IMR-90 (cell line): Measurements from ENCODE around the gene OR6C3. TPM values are rescaled to one million over a fixed set of nuclear protein-coding genes. Genes with fewer than 3 reads are reported as not detected.

Experiments used
- ATAC-seq: fragments of 200-7000 bp; cut with Tn5 transposase; 2 replicates; pipeline ENCODE4 v1.9.1; 2020; ENCODE audit warnings: low read depth, mild to moderate bottlenecking, moderate library complexity
- BruUV-seq: library from RNA; stranded (reverse); fragments of 400-500 nt; replicated peaks from 2 replicates; lab custom pipeline; 2021; lab: Mats Ljungman, UMichigan
- CTCF ChIA-PET: fragments of 300-600 bp; formaldehyde crosslinking; extraction: SDS; loops from one replicate; lab custom pipeline; 2021; ENCODE audit warnings: antibody characterized with exemption; lab: Yijun Ruan, JAX
- POLR2A ChIA-PET: fragments of 300-600 bp; sonication (Branson Sonifier 250); formaldehyde crosslinking; loops from one replicate; lab custom pipeline; 2022; ENCODE audit warnings: antibody characterized with exemption; ENCODE audit not compliant: unreplicated experiment; lab: Charles Lee
- DNase-seq: peaks from one replicate; pipeline ENCODE4 v3.0.0; 2013
- H2AFZ ChIP-seq: replicated peaks from 2 replicates; pipeline ENCODE3; 2013; ENCODE audit warnings: low read length, mild to moderate bottlenecking; ENCODE audit not compliant: poor library complexity
- H2AK5ac ChIP-seq: 2 replicates; pipeline ENCODE4 v1.6.1; 2013; ENCODE audit warnings: low read depth, low read length, inconsistent platforms
- H2AK9ac ChIP-seq: replicated peaks from 2 replicates; pipeline ENCODE3; 2013; ENCODE audit warnings: mild to moderate bottlenecking, low read depth, low read length, moderate library complexity; ENCODE audit not compliant: poor library complexity
- H2BK120ac ChIP-seq: 2 replicates; pipeline ENCODE4 v1.6.1; 2013; ENCODE audit warnings: low read depth, low read length, inconsistent platforms
- H2BK15ac ChIP-seq: 3 replicates; pipeline ENCODE4 v1.6.1; 2013; ENCODE audit warnings: low read depth, low read length, inconsistent platforms
- H2BK20ac ChIP-seq: 2 replicates; pipeline ENCODE4 v1.6.1; 2013; ENCODE audit warnings: low read depth, mild to moderate bottlenecking, inconsistent platforms, low read length, moderate library complexity
- H2BK5ac ChIP-seq: 2 replicates; pipeline ENCODE4 v1.6.1; 2013; ENCODE audit warnings: mild to moderate bottlenecking, low read depth, low read length, inconsistent platforms; ENCODE audit not compliant: poor library complexity, severe bottlenecking
- H3K14ac ChIP-seq: replicated peaks from 2 replicates; pipeline ENCODE4 v1.6.1; 2013; ENCODE audit warnings: low read depth, low read length, inconsistent platforms
- H3K18ac ChIP-seq: 2 replicates; pipeline ENCODE4 v1.6.1; 2013; ENCODE audit warnings: low read depth, low read length, control low read depth
- H3K23ac ChIP-seq: 2 replicates; pipeline ENCODE4 v1.6.1; 2013; ENCODE audit warnings: low read depth, low read length, inconsistent platforms
- H3K27ac ChIP-seq: 2 replicates; pipeline ENCODE4 v1.5.1; 2013; ENCODE audit warnings: mild to moderate bottlenecking, control low read depth, low read length; ENCODE audit not compliant: insufficient read depth
- H3K27me3 ChIP-seq: 2 replicates; pipeline ENCODE4 v1.6.1; 2013; ENCODE audit warnings: low read length; ENCODE audit not compliant: control insufficient read depth, insufficient read depth
- H3K36me3 ChIP-seq: 2 replicates; pipeline ENCODE4 v1.6.1; 2013; ENCODE audit warnings: low read length, mixed read lengths; ENCODE audit not compliant: control insufficient read depth, insufficient read depth
- H3K4ac ChIP-seq: 2 replicates; pipeline ENCODE4 v1.6.1; 2013; ENCODE audit warnings: low read depth, low read length, inconsistent platforms
- H3K4me1 ChIP-seq: 2 replicates; pipeline ENCODE4 v1.6.1; 2013; ENCODE audit warnings: low read length, mixed read lengths; ENCODE audit not compliant: control insufficient read depth, insufficient read depth
- H3K4me2 ChIP-seq: 2 replicates; pipeline ENCODE4 v1.6.1; 2013; ENCODE audit warnings: low read depth, mild to moderate bottlenecking, control low read depth, low read length, moderate library complexity
- H3K4me3 ChIP-seq: 2 replicates; pipeline ENCODE4 v1.5.1; 2013; ENCODE audit warnings: low read depth, mild to moderate bottlenecking, control low read depth, low read length, moderate library complexity; ENCODE audit not compliant: insufficient read depth
- H3K56ac ChIP-seq: 2 replicates; pipeline ENCODE4 v1.6.1; 2013; ENCODE audit warnings: low read length, inconsistent platforms; ENCODE audit not compliant: insufficient read depth; ENCODE audit errors: extremely low read depth
- H3K79me1 ChIP-seq, 2 experiments: 2 replicates each; pipeline ENCODE4 v1.6.1; 2013; ENCODE audit warnings: low read length in 2 of 2, inconsistent platforms in 1 of 2, low read depth in 1 of 2
- H3K9ac ChIP-seq: 2 replicates; pipeline ENCODE4 v1.6.1; 2013; ENCODE audit warnings: low read depth, low read length, control low read depth
- H3K9me1 ChIP-seq: 2 replicates; pipeline ENCODE4 v1.6.1; 2013; ENCODE audit warnings: low read length, inconsistent platforms; ENCODE audit not compliant: insufficient read depth
- H3K9me3 ChIP-seq: 2 replicates; pipeline ENCODE4 v1.6.1; 2013; ENCODE audit warnings: low read length; ENCODE audit not compliant: control insufficient read depth, insufficient read depth
- H4K20me1 ChIP-seq: 2 replicates; pipeline ENCODE4 v1.6.1; 2013; ENCODE audit warnings: low read length, inconsistent platforms; ENCODE audit not compliant: insufficient read depth
- H4K5ac ChIP-seq: 2 replicates; pipeline ENCODE4 v1.6.1; 2013; ENCODE audit warnings: mild to moderate bottlenecking, low read depth, low read length, control low read depth
- H4K8ac ChIP-seq, 2 experiments: 2 replicates each; pipeline ENCODE4 v1.6.1; 2013; ENCODE audit warnings: low read depth in 2 of 2, low read length in 2 of 2, control low read depth in 1 of 2, inconsistent platforms in 1 of 2
- H4K91ac ChIP-seq: 2 replicates; pipeline ENCODE4 v1.6.1; 2013; ENCODE audit warnings: low read depth, low read length, inconsistent platforms; ENCODE audit not compliant: insufficient read depth
- BHLHE40 ChIP-seq: fragments of 150-350 bp; IDR thresholded peaks from 2 replicates; pipeline ENCODE4 v1.6.1; 2016; ENCODE audit warnings: mild to moderate bottlenecking, low read depth, low read length
- CEBPB ChIP-seq: IDR thresholded peaks from 2 replicates; pipeline ENCODE4 v1.6.1; 2012; ENCODE audit warnings: low read depth, low read length, improper control_type of control experiment
- CHD1 ChIP-seq: IDR thresholded peaks from 2 replicates; pipeline ENCODE4 v1.6.1; 2012; ENCODE audit warnings: low read depth, low read length, improper control_type of control experiment
- CTCF ChIP-seq: conservative IDR thresholded peaks from 2 replicates; pipeline ENCODE4 v1.5.1; 2012; ENCODE audit warnings: mild to moderate bottlenecking, low read depth, low read length, improper control_type of control experiment
- ELK1 ChIP-seq: fragments of 150-350 bp; IDR thresholded peaks from 2 replicates; pipeline ENCODE4 v1.6.1; 2016; ENCODE audit warnings: low read depth, mild to moderate bottlenecking, low read length, moderate library complexity, borderline replicate concordance
- FOS ChIP-seq: fragments of 150-350 bp; IDR thresholded peaks from 2 replicates; pipeline ENCODE4 v1.6.1; 2016; ENCODE audit warnings: low read depth, low read length
- MAFK ChIP-seq: IDR thresholded peaks from 2 replicates; pipeline ENCODE4 v1.6.1; 2012; ENCODE audit warnings: low read depth, low read length, improper control_type of control experiment
- MAZ ChIP-seq: IDR thresholded peaks from 2 replicates; pipeline ENCODE4 v1.6.1; 2012; ENCODE audit warnings: low read depth, mild to moderate bottlenecking, low read length, improper control_type of control experiment, moderate library complexity, borderline replicate concordance
- MXI1 ChIP-seq: IDR thresholded peaks from 2 replicates; pipeline ENCODE4 v1.6.1; 2012; ENCODE audit warnings: low read depth, mild to moderate bottlenecking, low read length, moderate library complexity, borderline replicate concordance
- NFE2L2 ChIP-seq: fragments of 150-350 bp; IDR thresholded peaks from 2 replicates; pipeline ENCODE4 v1.6.1; 2016; ENCODE audit warnings: low read depth, mild to moderate bottlenecking, low read length
- POLR2A ChIP-seq: IDR thresholded peaks from 2 replicates; pipeline ENCODE4 v1.6.1; 2012; ENCODE audit warnings: mild to moderate bottlenecking, low read depth, low read length
- RAD21 ChIP-seq: IDR thresholded peaks from 2 replicates; pipeline ENCODE4 v1.6.1; 2012; ENCODE audit warnings: low read length, improper control_type of control experiment
- RCOR1 ChIP-seq: IDR thresholded peaks from 2 replicates; pipeline ENCODE4 v1.6.1; 2012; ENCODE audit warnings: mild to moderate bottlenecking, low read length, improper control_type of control experiment; ENCODE audit not compliant: insufficient replicate concordance
- RFX5 ChIP-seq: IDR thresholded peaks from 2 replicates; pipeline ENCODE4 v1.8.0; 2012; ENCODE audit warnings: low read depth, mild to moderate bottlenecking, low read length, moderate library complexity
- SMC3 ChIP-seq: fragments of 150-350 bp; IDR thresholded peaks from 2 replicates; pipeline ENCODE4 v1.6.1; 2016; ENCODE audit warnings: low read depth, mild to moderate bottlenecking, antibody characterized with exemption, low read length, moderate library complexity
- USF2 ChIP-seq: fragments of 150-350 bp; IDR thresholded peaks from 2 replicates; pipeline ENCODE4 v1.6.1; 2017; ENCODE audit warnings: mild to moderate bottlenecking, antibody characterized with exemption, low read length, low read depth
- WGBS, 2 experiments: methylation state at CpG; one replicate each; pipeline versions ENCODE4 v1.1.5 to v1.1.7; 2013; ENCODE audit warnings: missing lambda C conversion rate in 2 of 2; ENCODE audit not compliant: insufficient read length in 1 of 2; ENCODE audit errors: extremely low coverage in 2 of 2; 5-methylcytosine and 5-hydroxymethylcytosine counted together
- dilution Hi-C: fragments of 300-500 bp; cut with HindIII; formaldehyde crosslinking; loops from one replicate; pipeline ENCODE4 v1.14.3; 2018; ENCODE audit warnings: low sequenced_read_pairs; ENCODE audit not compliant: unreplicated experiment
- in situ Hi-C: fragments of 300-500 bp; cut with MboI; formaldehyde crosslinking; loops from 3 replicates; pipeline ENCODE4 v1.14.3; 2019; ENCODE audit warnings: low sequenced_read_pairs, inconsistent platforms, mixed read lengths
- intact Hi-C: fragments of 100-400 bp; cut with micrococcal nuclease; formaldehyde crosslinking; loops from 2 replicates; pipeline ENCODE4 v1.10.0; 2022
- polyA plus RNA-seq, 3 experiments: library from polyadenylated mRNA; depleted of rRNA; stranded (reverse); fragments of >200 nt; gene quantifications; 2 replicates each; pipeline ENCODE4 v1.2.3, GENCODE V29; 2012; ENCODE audit warnings: low replicate concordance in 1 of 3
- total RNA-seq: library from RNA; depleted of rRNA; stranded (reverse); fragments of >200 nt; gene quantifications from 2 replicates; pipeline ENCODE4 v1.2.3, GENCODE V29; 2012

OR6C3 gene
- total and polyA plus RNA-seq, 2 of the 4 experiments (the other 2 are of a cell fraction), result not detected

- no peaks in the 10 kb centered on the region for H3K4me1 ChIP-seq
- H3K4me2 ChIP-seq, result no peak overlapping the region
- WGBS, 2 experiments, result no CpG with 5 or more reads among the region's 2 CpGs
- no peak overlapping the region for H4K91ac ChIP-seq
- in situ Hi-C loops (no loop called here), intact Hi-C loops (no loop called here), dilution Hi-C loops (no loop called here)
- no peak overlapping the region for H3K23ac ChIP-seq
- H2BK20ac ChIP-seq, result no peak overlapping the region
- no peaks in the 10 kb centered on the region for H3K79me1 ChIP-seq
- no peak overlapping the region for H2BK15ac ChIP-seq
- H3K9me3 ChIP-seq, result no peaks in the 10 kb centered on the region
- H2BK5ac ChIP-seq, result no peak overlapping the region
- no peak overlapping the region for H2AFZ ChIP-seq
- H4K8ac ChIP-seq, result no peak overlapping the region
- H4K5ac ChIP-seq, result no peak overlapping the region
- no TSS peak for BruUV-seq
- no peak overlapping the region for H2BK120ac ChIP-seq
- no peak overlapping the region for H3K14ac ChIP-seq
- ATAC-seq (no peak), DNase-seq (no peak)
- no peak overlapping the region for H3K4me3 ChIP-seq
- H3K9ac ChIP-seq, result no peak overlapping the region
- ChIA-PET POLR2A (no interaction called here), CTCF (no interaction called here)
- TF ChIP-seq CHD1 (no peak), MXI1 (no peak), SMC3 (no peak), CTCF (no peak), BHLHE40 (no peak), NFE2L2 (no peak), RCOR1 (no peak), MAZ (no peak), MAFK (no peak), POLR2A (no peak), USF2 (no peak), RAD21 (no peak), FOS (no peak), CEBPB (no peak), ELK1 (no peak), RFX5 (no peak)
- no peak overlapping the region for H3K4ac ChIP-seq
- no peaks in the 10 kb centered on the region for H3K36me3 ChIP-seq
- H2AK9ac ChIP-seq, result no peak overlapping the region
- H3K27me3 ChIP-seq, result no peaks in the 10 kb centered on the region
- H3K9me1 ChIP-seq, result no peaks in the 10 kb centered on the region
- H3K18ac ChIP-seq, result no peak overlapping the region
- no peak overlapping the region for H3K56ac ChIP-seq
- H3K27ac ChIP-seq, result no peak overlapping the region
- H4K20me1 ChIP-seq, result no peaks in the 10 kb centered on the region
- no peak overlapping the region for H2AK5ac ChIP-seq
Observed at GRCh38 chr12:55280991-55281390, 49.6 kb upstream of the OR6C3 start.
